K562 (cell line): ENCODE results near the gene PHF10. TPM values are rescaled to one million over a fixed set of nuclear protein-coding genes. Genes with fewer than 3 reads are reported as not detected.

Experiments
- AFF1 ChIP-seq, 2 experiments: fragments of 450-650 bp; IDR thresholded peaks; 2 replicates each; pipeline ENCODE4 v1.6.1; 2018; ENCODE audit warnings: mild to moderate bottlenecking in 2 of 2, low read depth in 1 of 2; ENCODE audit not compliant: partially characterized antibody in 2 of 2
- FOXA3 ChIP-seq, 2 experiments: fragments of 450-650 bp in 1 of 2; sonication (generic) in 1 of 2; formaldehyde crosslinking; IDR thresholded peaks in 1 of 2; conservative IDR thresholded peaks in 1 of 2; 2 replicates each; pipeline versions ENCODE4 v1.4.0 to v1.8.0; 2020 to 2022; ENCODE audit warnings: mild to moderate bottlenecking in 2 of 2, missing genetic modification reagents in 1 of 2
- GATAD2A ChIP-seq: fragments of 450-650 bp; IDR thresholded peaks from 2 replicates; pipeline ENCODE4 v1.6.1; 2017
- MED1 ChIP-seq: sonication (generic); formaldehyde crosslinking; IDR thresholded peaks from 2 replicates; pipeline ENCODE4 v1.8.1; 2023; ENCODE audit warnings: missing genetic modification reagents, borderline replicate concordance
- MLX ChIP-seq, 2 experiments: fragments of 450-650 bp in 1 of 2; sonication (generic) in 1 of 2; formaldehyde crosslinking; conservative IDR thresholded peaks; 2 replicates each; pipeline versions ENCODE4 v1.4.0 to v1.8.1; 2020 to 2022; ENCODE audit warnings: mild to moderate bottlenecking in 1 of 2, missing genetic modification reagents in 1 of 2
- NELFE ChIP-seq: IDR thresholded peaks from 2 replicates; pipeline ENCODE4 v1.6.1; 2011; ENCODE audit warnings: mild to moderate bottlenecking; ENCODE audit not compliant: insufficient read depth, insufficient read length
- RBFOX2 ChIP-seq: fragments of 200-400 bp; formaldehyde crosslinking; IDR thresholded peaks from 2 replicates; pipeline ENCODE4 v1.6.1; 2017; ENCODE audit warnings: low read depth, mild to moderate bottlenecking, low read length, moderate library complexity
- RFX5 ChIP-seq: IDR thresholded peaks from 2 replicates; pipeline ENCODE4 v1.6.1; 2011; ENCODE audit warnings: low read depth, mild to moderate bottlenecking, improper control_type of control experiment, low read length
- SAP30 ChIP-seq: fragments of 200-600 bp; sonication (generic); IDR thresholded peaks from 2 replicates; pipeline ENCODE4 v1.6.1; 2012; ENCODE audit warnings: borderline replicate concordance, low read depth, mild to moderate bottlenecking, moderate library complexity, low read length, control low read depth, inconsistent platforms; ENCODE audit not compliant: insufficient read depth, poor library complexity, severe bottlenecking
- ZC3H4 ChIP-seq: sonication (generic); formaldehyde crosslinking; IDR thresholded peaks from 2 replicates; pipeline ENCODE4 v1.9.0; 2021; ENCODE audit warnings: missing genetic modification reagents, borderline replicate concordance
- ZC3H8 ChIP-seq: fragments of 450-650 bp; IDR thresholded peaks from 2 replicates; pipeline ENCODE4 v1.6.1; 2017
- ZNF140 ChIP-seq: fragments of 250-450 bp; sonication (Bioruptor Pico); IDR thresholded peaks from 2 replicates; pipeline ENCODE4 v1.8.0; 2021; ENCODE audit warnings: moderate library complexity, mild to moderate bottlenecking, inconsistent platforms
- ZNF444 ChIP-seq: fragments of 250-450 bp; sonication (Bioruptor Pico); IDR thresholded peaks from 2 replicates; pipeline ENCODE4 v1.4.0; 2020; ENCODE audit warnings: mild to moderate bottlenecking, moderate library complexity
- ZNF518B ChIP-seq: fragments of 250-450 bp; sonication (Bioruptor Pico); IDR thresholded peaks from 2 replicates; pipeline ENCODE4 v1.5.0; 2021; ENCODE audit warnings: mild to moderate bottlenecking, moderate library complexity
- ZNF695 ChIP-seq: fragments of 450-650 bp; formaldehyde crosslinking; IDR thresholded peaks from 2 replicates; pipeline ENCODE4 v1.4.0; 2020; ENCODE audit warnings: mild to moderate bottlenecking, moderate library complexity
- ZNF696 ChIP-seq: fragments of 250-450 bp; sonication (Bioruptor Pico); conservative IDR thresholded peaks from 2 replicates; pipeline ENCODE4 v1.4.0; 2020; ENCODE audit warnings: mild to moderate bottlenecking, moderate library complexity
- polyA plus RNA-seq, 8 experiments: library from polyadenylated mRNA; depleted of rRNA in 4 of 8; stranded (reverse) in 5 of 8; unstranded in 3 of 8; fragments of >200 nt; fragmentation: Nextera tagmentation in 2 of 8; fragmentation: Illumina TruSeq in 1 of 8; extraction: Ambion mirVana in 2 of 8; extraction: Trizol in 1 of 8; gene quantifications; 2 replicates each; pipeline versions ENCODE4 v1.2.1 to v1.2.3, GENCODE V29; 2011 to 2014; ENCODE audit warnings: inconsistent platforms in 1 of 8, missing spikeins in 1 of 8
- total RNA-seq, 7 experiments: library from RNA; depleted of rRNA in 6 of 7; stranded (reverse); fragments of >200 nt in 6 of 7; fragmentation: Illumina TruSeq in 2 of 7; extraction: Trizol in 2 of 7; gene quantifications; 2 replicates each; pipeline versions ENCODE4 v1.2.1 to v1.2.3, GENCODE V29; 2011 to 2021; ENCODE audit warnings: low replicate concordance in 1 of 7
- TF ChIP-seq, protein P1 (sequence below): IDR thresholded peaks from 2 replicates; pipeline ENCODE4 v1.6.1; 2014; ENCODE audit warnings: antibody characterized with exemption

The PHF10 gene
- total and polyA plus RNA-seq, 9 of the 15 experiments (the other 6 are each of a cell fraction or from before 2014, with no cell fraction given), result 23.9 to 88.9 (median 46.0) TPM

DNA sequence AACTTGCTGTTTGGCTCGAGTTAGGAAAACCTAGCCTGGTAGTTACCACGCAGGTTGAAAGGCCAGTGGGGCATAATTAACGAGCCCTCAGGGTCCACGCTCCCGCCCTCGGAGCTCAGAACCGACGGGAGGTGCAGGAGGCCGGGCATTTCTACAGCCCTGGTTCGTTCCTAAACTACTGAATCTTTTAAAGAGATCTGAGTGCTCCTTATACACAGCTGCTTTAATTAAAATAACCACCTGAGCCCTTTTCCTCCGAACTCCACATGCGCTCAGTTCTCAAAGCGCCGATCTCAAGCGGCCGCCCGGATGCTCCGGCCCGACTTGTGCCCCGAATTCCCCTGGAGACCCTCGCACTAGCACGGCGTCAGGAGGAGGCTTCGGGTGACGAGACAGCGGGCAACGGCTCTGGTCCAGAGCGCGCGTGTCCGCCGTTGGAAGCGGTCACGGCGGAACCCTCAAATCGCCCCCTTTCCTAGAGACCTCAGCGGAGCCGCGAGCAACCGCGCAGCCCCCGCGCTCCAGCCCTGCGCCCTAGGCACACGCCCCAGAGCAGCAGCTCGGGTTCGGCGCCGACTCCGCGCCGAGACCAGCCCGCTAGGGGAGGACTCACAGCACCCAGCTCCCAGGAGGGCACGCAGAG lies 22.9 kb downstream of the PHF10 start (continued):
- TF ChIP-seq MLX (CRISPR knock-in tag; conservative IDR thresholded peaks at IDR 0.05) (no peak), ZNF444 (CRISPR knock-in tag) (no peak), ZC3H8 (no peak), MED1 (CRISPR knock-in tag) (no peak), RFX5 (no peak), RBFOX2 (no peak), SAP30 (peak; percentile 93), ZNF140 (CRISPR knock-in tag) (no peak), ZC3H4 (CRISPR knock-in tag) (no peak), ZNF696 (CRISPR knock-in tag) (no peak), ZNF518B (no peak), AFF1 (IDR thresholded peaks at IDR 0.05; ENCODE audit: low read depth in 1 of 2, partially characterized antibody in 2 of 2) (no peak), NELFE (no peak), ZNF695 (CRISPR knock-in tag) (no peak), GATAD2A (no peak; the same call in none of the 2 replicates), FOXA3 (CRISPR knock-in tag; conservative IDR thresholded peaks at IDR 0.05 in 1 of 2, IDR thresholded peaks at IDR 0.05 in 1 of 2) (no peak)
- TF ChIP-seq, protein P1, sequence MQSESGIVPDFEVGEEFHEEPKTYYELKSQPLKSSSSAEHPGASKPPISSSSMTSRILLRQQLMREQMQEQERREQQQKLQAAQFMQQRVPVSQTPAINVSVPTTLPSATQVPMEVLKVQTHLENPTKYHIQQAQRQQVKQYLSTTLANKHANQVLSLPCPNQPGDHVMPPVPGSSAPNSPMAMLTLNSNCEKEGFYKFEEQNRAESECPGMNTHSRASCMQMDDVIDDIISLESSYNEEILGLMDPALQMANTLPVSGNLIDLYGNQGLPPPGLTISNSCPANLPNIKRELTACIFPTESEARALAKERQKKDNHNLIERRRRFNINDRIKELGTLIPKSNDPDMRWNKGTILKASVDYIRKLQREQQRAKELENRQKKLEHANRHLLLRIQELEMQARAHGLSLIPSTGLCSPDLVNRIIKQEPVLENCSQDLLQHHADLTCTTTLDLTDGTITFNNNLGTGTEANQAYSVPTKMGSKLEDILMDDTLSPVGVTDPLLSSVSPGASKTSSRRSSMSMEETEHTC, result no peak
